K562 (cell line): ENCODE results near the gene PDE11A. TPM values are rescaled to one million over a fixed set of nuclear protein-coding genes. Genes with fewer than 3 reads are reported as not detected.

Source experiments
- ATAC-seq: fragments of 200-7000 bp; cut with Tn5 transposase; 3 replicates; pipeline ENCODE4 v1.9.1; 2020; ENCODE audit warnings: moderate library complexity
- BruUV-seq: library from RNA; stranded (reverse); fragments of 400-500 nt; replicated peaks from 2 replicates; lab custom pipeline; 2021; lab: Mats Ljungman, UMichigan
- CTCF ChIA-PET: fragments of 300-600 bp; formaldehyde crosslinking; extraction: SDS; loops from one replicate; lab custom pipeline; 2021; ENCODE audit warnings: low intra/inter-chr PET ratio; lab: Yijun Ruan, JAX
- POLR2A ChIA-PET: fragments of 300-600, 350-650 bp; sonication (Branson Sonifier 250); formaldehyde crosslinking; extraction: SDS; loops from one replicate; lab custom pipeline; 2021; ENCODE audit warnings: antibody characterized with exemption, inconsistent platforms; lab: Yijun Ruan, JAX
- DNase-seq, 4 experiments: peaks; one replicate each; pipeline versions ENCODE4 v3.0.0 to v3.0.0-alpha.2; 2011 to 2018; ENCODE audit warnings: low spot score in 3 of 4, mixed read lengths in 3 of 4; ENCODE audit errors: extremely low read depth in 1 of 4
- FAIRE-seq: peaks from 2 replicates; lab custom pipeline; 2011; peaks lifted over from hg19 to GRCh38; lab: Jason Lieb, UNC
- H2AFZ ChIP-seq: 2 replicates; pipeline ENCODE4 v1.6.0; 2011; ENCODE audit warnings: low read depth, low read length, control low read depth, inconsistent platforms
- H3K27ac ChIP-seq: fragments of 200-600 bp; 3 replicates; pipeline ENCODE4 v1.8.0; 2011; ENCODE audit warnings: low read depth, mild to moderate bottlenecking, control low read depth, inconsistent platforms, low read length, moderate library complexity, mixed read lengths; ENCODE audit errors: extremely low read depth
- H3K27me3 ChIP-seq, 2 experiments: fragments of 300-600 bp in 1 of 2; 2 replicates in 1 of 2; 3 replicates in 1 of 2; pipeline versions ENCODE4 v1.6.0 to v1.8.0; 2011; ENCODE audit warnings: inconsistent platforms in 2 of 2, low read length in 2 of 2, mild to moderate bottlenecking in 1 of 2, mixed read lengths in 1 of 2, moderate library complexity in 1 of 2; ENCODE audit not compliant: control insufficient read depth in 2 of 2, insufficient read depth in 2 of 2
- H3K36me3 ChIP-seq: fragments of 300-600 bp; 3 replicates; pipeline ENCODE4 v1.8.0; 2011; ENCODE audit warnings: mild to moderate bottlenecking, low read length, inconsistent platforms; ENCODE audit not compliant: control insufficient read depth, insufficient read depth
- H3K4me1 ChIP-seq, 2 experiments: fragments of 200-600 bp in 1 of 2; replicated peaks in 1 of 2; 2 replicates in 1 of 2; 3 replicates in 1 of 2; pipeline versions ENCODE4 v1.5.1 to v1.8.0; 2011; ENCODE audit warnings: inconsistent platforms in 2 of 2, low read length in 2 of 2, mild to moderate bottlenecking in 1 of 2, mixed read lengths in 1 of 2, moderate library complexity in 1 of 2; ENCODE audit not compliant: control insufficient read depth in 2 of 2, insufficient read depth in 2 of 2
- H3K4me2 ChIP-seq: 2 replicates; pipeline ENCODE4 v1.6.1; 2011; ENCODE audit warnings: low read length, control low read depth, inconsistent platforms, mixed read lengths; ENCODE audit not compliant: insufficient read depth
- H3K4me3 ChIP-seq: fragments of 200-600 bp; sonication (generic), shearing (Covaris generic); 2 replicates; pipeline ENCODE4 v1.5.1; 2016; ENCODE audit warnings: control low read depth, inconsistent platforms
- H3K79me2 ChIP-seq: fragments of 200-600 bp; 3 replicates; pipeline ENCODE4 v1.8.0; 2011; ENCODE audit warnings: low read length, inconsistent platforms; ENCODE audit not compliant: control insufficient read depth, insufficient read depth
- H3K9ac ChIP-seq, 2 experiments: 2 replicates each; pipeline versions ENCODE4 v1.6.0 to v1.6.1; 2011; ENCODE audit warnings: low read depth in 2 of 2, low read length in 2 of 2, control low read depth in 1 of 2, inconsistent platforms in 1 of 2, mild to moderate bottlenecking in 1 of 2, mixed read lengths in 1 of 2; ENCODE audit not compliant: insufficient read depth in 1 of 2
- H3K9me1 ChIP-seq: one replicate; pipeline ENCODE4 v1.6.0; 2011; ENCODE audit warnings: inconsistent platforms, mild to moderate bottlenecking, low read length, moderate library complexity; ENCODE audit not compliant: control insufficient read depth, insufficient read depth
- H3K9me3 ChIP-seq: replicated peaks from 2 replicates; pipeline ENCODE4 v1.5.1; 2011; ENCODE audit warnings: low read depth, low read length, inconsistent platforms; ENCODE audit not compliant: control insufficient read depth, insufficient read depth
- H4K20me1 ChIP-seq: replicated peaks from 2 replicates; pipeline ENCODE4 v1.6.1; 2011; ENCODE audit warnings: low read length, inconsistent platforms, mixed read lengths; ENCODE audit not compliant: control insufficient read depth, insufficient read depth
- ATF7 ChIP-seq: fragments of 450-650 bp; IDR thresholded peaks from 2 replicates; pipeline ENCODE4 v1.7.1; 2014; ENCODE audit warnings: mild to moderate bottlenecking, moderate library complexity
- CTBP1 ChIP-seq: fragments of 450-650 bp; IDR thresholded peaks from 2 replicates; pipeline ENCODE4 v1.6.1; 2016; ENCODE audit warnings: borderline replicate concordance
- KLF10 ChIP-seq: fragments of 250-450 bp; sonication (Bioruptor Pico); IDR thresholded peaks from 2 replicates; pipeline ENCODE4 v1.6.1; 2021; ENCODE audit warnings: matching md5 sums
- PRPF4 ChIP-seq: fragments of 200-400 bp; formaldehyde crosslinking; IDR thresholded peaks from one replicate; pipeline ENCODE4 v1.6.1; 2017; ENCODE audit warnings: low read length, low read depth, mild to moderate bottlenecking; ENCODE audit not compliant: insufficient read depth, poor library complexity, severe bottlenecking
- RB1 ChIP-seq: fragments of 450-650 bp; IDR thresholded peaks from 2 replicates; pipeline ENCODE4 v1.6.1; 2017; ENCODE audit warnings: low read depth, mild to moderate bottlenecking
- TRIM24 ChIP-seq, 2 experiments: fragments of 450-650 bp; IDR thresholded peaks; 2 replicates each; pipeline ENCODE4 v1.6.1; 2016
- ZNF780A ChIP-seq: fragments of 250-450 bp; sonication (Bioruptor Pico); IDR thresholded peaks from 2 replicates; pipeline ENCODE4 v1.5.0; 2021; ENCODE audit warnings: mild to moderate bottlenecking
- WGBS: fragments of 100-300 bp; shearing (Covaris generic); methylation state at CpG from one replicate; pipeline ENCODE4 v1.1.6; 2016; ENCODE audit warnings: low coverage, mixed read lengths; ENCODE audit not compliant: insufficient coverage; ENCODE audit errors: missing lambda C conversion rate; 5-methylcytosine and 5-hydroxymethylcytosine counted together
- in situ Hi-C: fragments of 300-500 bp; cut with MboI; formaldehyde crosslinking; loops from 4 replicates; pipeline ENCODE4 v1.15.0; 2018; ENCODE audit warnings: inconsistent platforms, mixed read lengths
- intact Hi-C: fragments of 100-400 bp; cut with micrococcal nuclease; formaldehyde crosslinking; loops from 2 replicates; pipeline ENCODE4 v1.14.2; 2022
- polyA plus RNA-seq, 8 experiments: library from polyadenylated mRNA; depleted of rRNA in 4 of 8; stranded (reverse) in 5 of 8; unstranded in 3 of 8; fragments of >200 nt; fragmentation: Nextera tagmentation in 2 of 8; fragmentation: Illumina TruSeq in 1 of 8; extraction: Ambion mirVana in 2 of 8; extraction: Trizol in 1 of 8; gene quantifications; 2 replicates each; pipeline versions ENCODE4 v1.2.1 to v1.2.3, GENCODE V29; 2011 to 2014; ENCODE audit warnings: inconsistent platforms in 1 of 8, missing spikeins in 1 of 8
- total RNA-seq, 7 experiments: library from RNA; depleted of rRNA in 6 of 7; stranded (reverse); fragments of >200 nt in 6 of 7; fragmentation: Illumina TruSeq in 2 of 7; extraction: Trizol in 2 of 7; gene quantifications; 2 replicates each; pipeline versions ENCODE4 v1.2.1 to v1.2.3, GENCODE V29; 2011 to 2021; ENCODE audit warnings: low replicate concordance in 1 of 7
- TF ChIP-seq, protein P1 (sequence below): sonication (generic); formaldehyde crosslinking; IDR thresholded peaks from 2 replicates; pipeline ENCODE4 v1.9.0; 2022; ENCODE audit warnings: mild to moderate bottlenecking, missing genetic modification reagents
- TF ChIP-seq, protein P2 (sequence below): sonication (generic); formaldehyde crosslinking; IDR thresholded peaks from 2 replicates; pipeline ENCODE4 v1.8.1; 2023; ENCODE audit warnings: mild to moderate bottlenecking, missing genetic modification reagents

Gene PDE11A
- total and polyA plus RNA-seq, 9 of the 15 experiments (the other 6 are each of a cell fraction or from before 2014, with no cell fraction given), result 3.2 to 22.1 (median 5.7) TPM

DNA sequence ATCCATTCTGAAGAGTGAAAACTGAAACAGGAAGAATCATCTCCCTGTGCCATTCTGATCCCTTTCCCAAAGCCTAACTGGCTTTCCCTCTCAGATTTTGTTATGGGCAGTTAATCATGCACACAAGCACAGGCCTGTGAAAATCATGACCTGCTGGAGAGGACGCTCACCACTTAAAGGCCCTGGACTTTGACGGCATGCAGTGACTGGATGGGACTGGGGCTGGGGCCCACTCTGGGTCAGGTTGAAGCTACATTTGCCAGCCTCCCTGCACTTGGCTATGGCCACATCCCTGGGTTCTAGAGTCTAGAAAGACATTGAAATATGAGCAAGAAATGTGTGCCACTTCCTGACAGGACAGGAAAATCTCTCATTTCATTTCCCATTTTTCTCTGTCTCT is 12.9 kb downstream of the PDE11A start:
- Histone ChIP-seq H3K9me1 (no peaks in the 10 kb centered on the region), H3K27ac (no peak overlapping the region), H3K9me3 (no peaks in the 10 kb centered on the region), H3K4me1 (no peaks in the 10 kb centered on the region), H3K79me2 (no peaks in the 10 kb centered on the region), H2AFZ (no peak overlapping the region), H3K4me2 (no peak overlapping the region), H4K20me1 (no peaks in the 10 kb centered on the region), H3K36me3 (no peaks in the 10 kb centered on the region), H3K4me3 (no peak overlapping the region), H3K27me3 (no peaks in the 10 kb centered on the region), H3K9ac (no peak overlapping the region)
- no TSS peak for BruUV-seq
- 54% methylated on average over 2 of the region's 2 CpGs for WGBS
- in situ Hi-C loops (no loop called here), intact Hi-C loops (no loop called here)
- ATAC-seq (peak; percentile 41; the same call in 2 of the 3 replicates), FAIRE-seq (no peak), DNase-seq (no peak)
- POLR2A ChIA-PET, result interaction anchor here (0.5 to 0.7 kb wide), 3 partner anchors 136 to 1041 kb away, joined by 3 read pairs; no protein-coding TSS in a partner anchor
- TF ChIP-seq KLF10 (CRISPR knock-in tag), result no peak
- no peak for TF ChIP-seq RB1
- TF ChIP-seq TRIM24 (IDR thresholded peaks at IDR 0.05), result no peak
- no peak for TF ChIP-seq CTBP1
- TF ChIP-seq, protein P1, sequence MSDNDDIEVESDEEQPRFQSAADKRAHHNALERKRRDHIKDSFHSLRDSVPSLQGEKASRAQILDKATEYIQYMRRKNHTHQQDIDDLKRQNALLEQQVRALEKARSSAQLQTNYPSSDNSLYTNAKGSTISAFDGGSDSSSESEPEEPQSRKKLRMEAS (CRISPR knock-in tag), result no peak
- no peak for TF ChIP-seq PRPF4
- TF ChIP-seq, protein P2, sequence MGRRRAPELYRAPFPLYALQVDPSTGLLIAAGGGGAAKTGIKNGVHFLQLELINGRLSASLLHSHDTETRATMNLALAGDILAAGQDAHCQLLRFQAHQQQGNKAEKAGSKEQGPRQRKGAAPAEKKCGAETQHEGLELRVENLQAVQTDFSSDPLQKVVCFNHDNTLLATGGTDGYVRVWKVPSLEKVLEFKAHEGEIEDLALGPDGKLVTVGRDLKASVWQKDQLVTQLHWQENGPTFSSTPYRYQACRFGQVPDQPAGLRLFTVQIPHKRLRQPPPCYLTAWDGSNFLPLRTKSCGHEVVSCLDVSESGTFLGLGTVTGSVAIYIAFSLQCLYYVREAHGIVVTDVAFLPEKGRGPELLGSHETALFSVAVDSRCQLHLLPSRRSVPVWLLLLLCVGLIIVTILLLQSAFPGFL, result no peak
- no peak for TF ChIP-seq ZNF780A (CRISPR knock-in tag)
- TF ChIP-seq ATF7, result no peak
- CTCF ChIA-PET, result no interaction called here
